ENCODE data around the gene FAAH.

The FAAH gene

GRCh38 chr1:46422261-46422871 lies 28.2 kb downstream of the FAAH start:
- DNase-seq (ENCODE audit: low read depth), result no peak

- no peak for DNase-seq (ENCODE audit: low read depth)
Observed at GRCh38 chr1:46423574-46424240, 29.6 kb downstream of the FAAH start.

DNA sequence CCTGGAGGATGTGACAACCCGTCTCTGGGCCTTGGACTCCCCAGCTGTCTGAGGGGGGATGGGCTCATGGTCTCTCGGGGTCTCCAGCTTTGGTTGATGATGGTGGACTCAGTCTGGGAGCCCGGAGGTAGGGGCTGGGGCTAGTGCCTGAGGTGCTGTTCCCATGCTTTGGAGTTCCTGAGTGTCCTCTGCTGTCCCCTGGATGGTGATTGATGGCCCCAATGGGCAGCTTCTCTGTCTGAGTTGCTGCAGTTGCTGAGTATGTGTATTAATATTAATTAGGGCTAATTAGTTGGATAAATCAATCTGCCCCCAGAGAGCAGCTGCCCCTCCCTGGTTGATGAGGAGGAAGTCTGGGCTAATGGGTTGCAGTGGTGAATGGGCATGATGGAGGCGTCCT lies 30.6 kb downstream of the FAAH start:
- DNase-seq (ENCODE audit: low read depth), result no peak

GRCh38 chr1:46425726-46426125 lies 31.6 kb downstream of the FAAH start:
- DNase-seq (ENCODE audit: low read depth), result no peak

- no peak for DNase-seq (ENCODE audit: low read depth)
Observed at GRCh38 chr1:46427541-46427940, 33.4 kb downstream of the FAAH start.

GRCh38 chr1:46429436-46429835 lies 35.3 kb downstream of the FAAH start:
- no peak for DNase-seq (ENCODE audit: low read depth)

DNA sequence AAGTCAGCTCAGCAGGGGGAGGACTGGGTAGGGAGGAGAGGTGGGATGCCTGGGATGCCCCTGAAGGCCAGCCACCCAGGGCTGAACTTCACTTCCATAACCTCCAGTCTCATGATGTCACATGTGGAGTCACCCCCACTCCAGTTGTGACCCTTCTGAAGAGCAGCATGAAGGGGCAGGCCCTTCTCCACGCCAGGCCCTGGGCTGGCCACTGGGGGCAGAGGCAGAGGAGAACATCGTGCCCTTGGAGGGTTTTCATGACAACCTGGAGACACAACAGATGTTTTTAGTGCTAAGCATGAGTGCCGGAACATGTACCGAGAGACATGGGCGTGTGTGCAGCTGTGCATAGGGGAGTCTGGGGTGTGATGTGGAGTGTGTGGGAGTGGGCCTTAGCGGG lies 37.6 kb downstream of the FAAH start:
- DNase-seq (ENCODE audit: low read depth), result no peak

DNA sequence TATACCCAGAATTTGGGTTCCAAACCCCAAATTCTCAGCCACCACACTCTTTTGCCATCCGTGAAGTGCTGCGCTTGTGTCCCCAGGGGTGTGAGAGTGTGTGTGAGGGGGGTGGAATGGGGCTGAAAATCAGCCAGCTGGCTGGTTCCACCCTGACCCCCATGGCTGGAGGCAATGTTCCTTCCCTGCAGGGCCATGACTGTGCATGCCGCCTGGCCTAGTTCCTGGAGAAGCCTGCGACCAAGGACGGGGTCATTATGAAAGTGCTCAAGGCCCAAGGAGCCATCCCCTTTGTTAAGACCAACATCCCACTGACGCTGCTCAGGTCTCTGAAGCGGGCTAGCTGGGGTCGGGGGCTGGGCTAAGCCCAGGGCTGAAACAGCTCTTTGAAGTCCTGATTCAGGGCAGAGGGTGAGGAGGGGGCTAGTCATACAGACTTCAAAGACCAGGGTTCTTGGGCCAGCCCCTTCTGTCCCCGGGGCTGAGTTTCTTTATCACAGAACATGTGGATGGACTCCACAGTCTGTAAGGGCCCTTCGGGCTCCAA lies 38.7 kb downstream of the FAAH start:
- no peak for DNase-seq (ENCODE audit: low read depth)

- no peak for DNase-seq (ENCODE audit: low read depth)
Observed at GRCh38 chr1:46434358-46434757, 40.2 kb downstream of the FAAH start.

DNA sequence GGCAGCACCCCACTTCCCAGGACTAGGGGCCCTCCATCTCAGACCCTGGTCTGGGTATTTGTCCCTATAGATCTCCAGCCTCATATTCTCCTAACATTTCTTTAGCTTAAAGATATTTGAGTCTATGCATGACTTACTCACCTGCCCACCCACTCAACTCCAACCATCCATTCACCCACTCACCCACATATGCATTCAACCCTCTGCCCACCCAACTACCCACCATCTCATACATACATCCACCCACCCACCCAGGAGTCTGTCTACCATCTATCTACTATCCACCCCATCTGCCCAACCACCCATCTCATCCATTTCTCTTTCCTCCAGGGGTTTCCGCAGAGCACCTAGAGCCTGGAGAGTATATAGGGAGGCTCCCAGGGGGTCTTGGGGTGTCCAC lies 42.7 kb downstream of the FAAH start:
- no peak for DNase-seq (ENCODE audit: low read depth)

- DNase-seq (ENCODE audit: low read depth), result no peak
Observed at GRCh38 chr1:46437723-46438122, 43.6 kb downstream of the FAAH start.

DNA sequence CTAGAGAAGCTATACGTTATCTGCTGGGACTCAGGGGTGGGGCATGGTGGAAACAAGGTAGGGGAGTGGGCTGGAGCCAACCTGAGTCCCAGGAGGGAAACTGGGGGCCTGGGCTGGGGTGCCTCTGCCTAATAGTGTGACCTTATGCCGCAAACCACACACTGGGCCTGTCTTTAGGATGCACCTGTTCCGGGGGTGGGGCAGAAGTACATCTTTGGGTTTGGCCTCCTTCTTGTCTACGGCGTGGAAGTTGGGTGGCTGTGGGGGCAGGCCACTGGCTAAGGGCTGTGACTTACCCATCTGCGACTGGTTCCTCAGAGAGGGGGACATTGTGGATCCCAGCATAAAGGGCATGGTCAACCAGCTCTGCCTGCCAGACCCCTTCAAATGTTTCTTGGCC lies 44.2 kb downstream of the FAAH start:
- DNase-seq (ENCODE audit: low read depth), result no peak

- DNase-seq (ENCODE audit: low read depth), result no peak
Observed at GRCh38 chr1:46440478-46440877, 46.4 kb downstream of the FAAH start.

DNA sequence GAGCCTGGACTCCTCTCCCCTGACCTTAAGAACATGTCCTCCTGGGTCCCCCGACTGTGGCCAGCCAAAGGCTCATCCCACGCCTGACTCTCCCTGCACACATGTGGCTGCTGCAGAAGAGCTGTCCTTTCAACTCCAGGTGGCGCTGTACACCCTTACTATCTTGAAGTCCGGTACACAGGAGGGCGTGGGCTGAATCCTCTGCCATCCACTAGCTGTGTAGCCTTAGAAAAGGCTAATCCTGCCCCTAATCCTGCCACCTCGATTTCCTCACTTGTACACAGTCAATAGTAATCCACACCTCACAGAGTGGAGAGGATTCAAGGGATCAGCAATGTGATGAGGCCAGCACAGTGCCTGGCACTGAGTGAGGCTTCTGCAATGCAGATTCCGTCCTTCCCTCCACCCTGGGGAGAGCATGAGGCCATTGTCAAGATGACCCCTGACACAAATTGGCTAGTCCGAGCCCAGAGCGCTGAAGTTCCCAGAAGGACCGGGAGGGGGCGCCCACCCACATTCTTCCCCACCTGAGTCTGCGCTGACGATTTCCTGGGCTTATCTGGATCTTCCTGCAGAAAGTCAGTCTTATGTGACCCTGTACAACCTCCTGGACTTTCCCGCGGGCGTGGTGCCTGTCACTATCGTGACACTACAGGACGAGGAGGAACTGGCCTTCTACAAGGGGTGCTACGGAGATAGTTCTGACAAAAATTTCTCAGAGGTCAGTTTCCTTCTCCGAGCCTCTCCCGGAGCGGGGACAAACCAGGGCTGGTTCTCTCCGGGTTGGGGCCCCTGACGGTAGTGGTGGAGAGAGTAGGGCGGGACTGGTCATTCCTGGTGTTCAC lies 48.4 kb downstream of the FAAH start:
- DNase-seq (ENCODE audit: low read depth), result peak; percentile 68

DNA sequence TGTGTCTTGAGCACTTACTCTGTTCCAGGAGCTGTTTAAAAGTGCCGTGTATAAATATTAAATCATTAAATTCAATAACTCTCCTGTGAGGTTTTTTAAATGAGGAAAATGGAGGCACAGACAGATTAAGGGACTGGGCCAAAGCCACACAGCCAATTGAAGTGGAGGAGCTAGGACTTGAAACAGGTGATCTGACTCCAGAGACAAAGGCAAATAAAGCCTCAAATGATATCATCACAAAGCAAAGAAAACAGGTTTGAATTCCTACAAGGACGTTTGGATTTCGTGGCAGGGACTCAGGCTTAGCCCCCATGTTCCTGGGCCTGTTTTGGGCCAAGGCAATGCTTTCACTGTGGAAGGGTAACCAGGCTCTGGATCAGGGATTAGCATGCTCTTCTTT lies 50.3 kb downstream of the FAAH start:
- no peak for DNase-seq (ENCODE audit: low read depth)

DNA sequence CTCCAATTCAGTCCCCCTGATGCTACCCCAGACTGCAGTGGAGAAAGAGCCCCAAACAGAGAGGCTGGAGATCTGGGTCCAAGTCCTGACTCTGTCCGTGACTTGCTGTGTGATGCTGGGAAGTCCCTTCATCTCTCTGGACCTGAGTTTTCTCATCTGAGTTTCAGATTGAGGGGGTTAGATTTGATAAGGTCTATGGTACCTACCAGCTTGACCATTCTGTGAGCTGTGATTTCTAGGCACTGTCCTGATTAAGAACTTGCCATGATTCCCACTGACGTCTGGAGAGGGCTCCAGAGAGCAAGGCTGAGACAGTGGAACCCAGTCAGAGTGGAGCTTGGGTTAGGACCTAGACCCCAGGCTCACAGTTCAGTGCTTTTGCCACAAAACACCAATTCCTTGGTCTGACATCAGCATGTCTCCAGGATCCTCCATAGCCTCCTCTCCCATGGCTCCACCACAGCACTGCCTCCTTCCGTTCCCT lies 51.7 kb downstream of the FAAH start:
- DNase-seq (ENCODE audit: low read depth), result no peak

- DNase-seq (ENCODE audit: low read depth), result peak; percentile 8
Observed at GRCh38 chr1:46446646-46447498, 52.8 kb downstream of the FAAH start.

GRCh38 chr1:46447499-46448108 lies 53.5 kb downstream of the FAAH start:
- no peak for DNase-seq (ENCODE audit: low read depth)

- DNase-seq (ENCODE audit: low read depth), result no peak
Observed at GRCh38 chr1:46448109-46448911, 54.2 kb downstream of the FAAH start.
